ENCODE measurements around the gene MTRF1. TPM values are rescaled to one million over a fixed set of nuclear protein-coding genes. Genes with fewer than 3 reads are reported as not detected.
"Not testable (repeated sequence)": the region's sequence is repeated elsewhere in the genome, so short reads cannot be mapped to it uniquely, and the experiment has no call there.

MTRF1 gene
- total RNA-seq, 1 donor from 2014 or later, result 17.2 TPM

DNA sequence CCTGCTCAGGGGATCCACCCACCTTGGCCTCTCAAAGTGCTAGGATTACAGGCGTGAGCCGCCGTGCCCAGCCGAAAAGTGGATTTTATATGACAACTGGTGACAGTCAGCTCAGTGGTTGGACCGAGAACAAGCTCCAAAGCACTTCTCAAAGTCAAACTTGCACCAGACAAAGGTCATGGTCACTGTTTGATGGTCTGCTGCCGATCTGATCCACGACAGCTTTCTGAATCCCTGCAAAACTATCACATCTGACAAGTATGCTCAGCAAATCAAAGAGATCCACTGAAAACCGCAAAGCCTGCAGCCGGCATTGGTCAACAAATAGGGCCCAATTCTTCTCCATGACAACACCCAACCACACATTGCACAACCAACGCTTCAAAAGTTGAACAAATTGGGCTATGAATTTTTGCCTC is 26.1 kb upstream of the MTRF1 start:
- Mint-ChIP-seq H3K4me1 (no peaks in the 10 kb centered on the region), H3K27me3 (ENCODE audit: low read depth) (no peaks in the 10 kb centered on the region), H3K27ac (ENCODE audit: unreplicated experiment) (no peak overlapping the region), H3K4me3 (no peak overlapping the region), H3K9me3 (peaks cover 6% of the 10 kb centered on the region), H3K36me3 (ENCODE audit: low read depth) (peaks cover 5% of the 10 kb centered on the region)
- TF ChIP-seq CTCF (conservative IDR thresholded peaks at IDR 0.05), result no peak
- DNase-seq (ENCODE audit: low read depth, low spot score), result no peak

- Mint-ChIP-seq H3K36me3 (ENCODE audit: low read depth) (peaks cover 2% of the 10 kb centered on the region), H3K27ac (ENCODE audit: unreplicated experiment) (no peak overlapping the region), H3K27me3 (ENCODE audit: low read depth) (no peaks in the 10 kb centered on the region), H3K4me1 (no peaks in the 10 kb centered on the region), H3K4me3 (no peak overlapping the region), H3K9me3 (peaks cover 6% of the 10 kb centered on the region)
- no peak for DNase-seq (ENCODE audit: low read depth, low spot score)
- no peak for TF ChIP-seq CTCF (conservative IDR thresholded peaks at IDR 0.05)
Measured at GRCh38 chr13:41286370-41286769, 23.0 kb upstream of the MTRF1 start.

DNA sequence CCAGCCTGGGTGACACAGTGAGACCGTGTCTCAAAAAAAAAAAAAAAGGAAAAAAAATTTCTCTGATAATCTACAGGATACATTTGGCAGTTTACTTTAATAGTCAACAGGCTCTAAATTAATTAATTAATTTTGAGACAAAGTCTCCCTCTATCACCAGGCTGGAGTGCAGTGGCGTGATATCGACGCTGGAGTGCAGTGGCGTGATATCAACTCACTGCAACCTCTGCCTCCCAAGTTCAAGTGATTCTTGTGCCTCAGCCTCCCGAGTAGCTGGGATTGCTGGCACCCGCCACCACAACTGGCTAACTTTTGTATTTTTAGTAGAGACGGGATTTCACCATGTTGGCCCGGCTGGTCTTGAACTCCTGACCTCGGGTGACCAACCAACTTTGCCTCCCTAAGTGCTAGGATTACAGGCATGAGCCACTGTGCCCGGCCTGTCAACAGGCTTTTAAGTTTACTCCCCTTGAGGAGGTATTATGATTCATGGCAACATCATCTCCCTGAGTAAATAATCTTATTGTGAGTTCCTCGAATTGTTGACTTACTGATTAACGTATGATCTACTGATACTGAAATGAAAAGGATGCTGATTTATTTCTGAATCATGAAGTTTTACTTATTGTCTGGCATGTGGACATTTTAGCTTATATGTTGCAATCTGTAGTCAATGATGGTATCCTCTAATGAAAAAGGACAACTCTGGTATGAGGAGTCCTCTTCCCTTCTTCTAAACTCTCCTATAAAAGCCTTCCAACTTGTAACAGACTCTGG is 21.3 kb upstream of the MTRF1 start:
- Mint-ChIP-seq H3K36me3 (ENCODE audit: low read depth) (peaks cover 2% of the 10 kb centered on the region), H3K27me3 (ENCODE audit: low read depth) (no peaks in the 10 kb centered on the region), H3K4me1 (no peaks in the 10 kb centered on the region), H3K9me3 (peaks cover 6% of the 10 kb centered on the region), H3K27ac (ENCODE audit: unreplicated experiment) (no peak overlapping the region), H3K4me3 (no peak overlapping the region)
- DNase-seq (ENCODE audit: low read depth, low spot score), result no peak
- no peak for TF ChIP-seq CTCF (conservative IDR thresholded peaks at IDR 0.05)

GRCh38 chr13:41282129-41282571 is 18.8 kb upstream of the MTRF1 start:
- no peak for DNase-seq (ENCODE audit: low read depth, low spot score)
- TF ChIP-seq CTCF (conservative IDR thresholded peaks at IDR 0.05), result no peak
- Mint-ChIP-seq H3K4me3 (no peak overlapping the region), H3K36me3 (ENCODE audit: low read depth) (peaks cover 2% of the 10 kb centered on the region), H3K4me1 (no peaks in the 10 kb centered on the region), H3K9me3 (peaks cover 2% of the 10 kb centered on the region), H3K27me3 (ENCODE audit: low read depth) (no peaks in the 10 kb centered on the region), H3K27ac (ENCODE audit: unreplicated experiment) (no peak overlapping the region)

DNA sequence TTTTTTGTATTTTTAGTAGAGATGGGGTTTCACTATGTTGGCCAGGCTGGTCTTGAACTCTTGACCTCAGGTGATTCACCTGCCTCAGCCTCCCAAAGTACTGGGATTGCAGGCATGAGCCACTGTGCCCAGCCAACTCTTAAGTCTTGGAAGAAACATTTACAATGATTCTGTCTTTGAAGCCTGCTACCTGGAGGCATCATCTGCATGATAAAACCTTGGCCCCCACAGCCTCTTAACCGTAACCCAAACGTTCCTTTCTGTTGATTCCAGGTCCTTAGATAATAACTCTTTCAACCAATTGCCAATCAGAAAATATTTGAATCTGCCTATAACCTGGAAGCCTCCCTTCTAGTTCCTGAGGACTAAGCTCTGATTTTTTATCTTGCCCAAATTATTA is 15.8 kb upstream of the MTRF1 start:
- not testable (repeated sequence) for H3K36me3 Mint-ChIP-seq (ENCODE audit: low read depth); H3K27me3 Mint-ChIP-seq (ENCODE audit: low read depth); H3K27ac Mint-ChIP-seq (ENCODE audit: unreplicated experiment); H3K9me3 Mint-ChIP-seq; DNase-seq (ENCODE audit: low read depth, low spot score); H3K4me1 Mint-ChIP-seq; H3K4me3 Mint-ChIP-seq

DNA sequence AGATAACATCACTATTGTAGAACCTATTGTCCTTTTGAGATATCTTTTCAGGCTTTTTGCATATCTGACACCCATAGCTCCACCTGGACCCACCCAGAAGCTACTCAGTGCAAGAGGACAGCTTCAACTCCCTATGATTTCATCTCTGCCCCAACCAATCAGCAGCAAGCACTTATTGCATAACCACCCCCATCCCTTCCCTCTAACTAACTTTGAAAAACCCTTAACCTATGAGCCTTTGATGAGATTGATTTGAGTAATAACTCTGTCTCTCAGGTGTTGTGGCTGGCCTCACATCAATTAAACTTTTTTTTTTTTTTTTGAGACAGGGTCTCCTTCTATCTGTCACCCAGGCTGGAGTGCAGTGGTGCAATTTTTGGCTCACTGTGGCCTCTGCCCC is 13.4 kb upstream of the MTRF1 start:
- H3K4me3 Mint-ChIP-seq, result no peak overlapping the region
- TF ChIP-seq CTCF (conservative IDR thresholded peaks at IDR 0.05), result no peak
- no peak overlapping the region for H3K27ac Mint-ChIP-seq (ENCODE audit: unreplicated experiment)
- peaks cover 2% of the 10 kb centered on the region for H3K27me3 Mint-ChIP-seq (ENCODE audit: low read depth)
- no peak for DNase-seq (ENCODE audit: low read depth, low spot score)
- H3K9me3 Mint-ChIP-seq, result peaks cover 3% of the 10 kb centered on the region
- H3K36me3 Mint-ChIP-seq (ENCODE audit: low read depth), result peaks cover 2% of the 10 kb centered on the region
- H3K4me1 Mint-ChIP-seq, result no peaks in the 10 kb centered on the region
